Immature natural killer cell (primary cell): ENCODE measurements around the gene BHLHE23. TPM values are rescaled to one million over a fixed set of nuclear protein-coding genes. Genes with fewer than 3 reads are reported as not detected.

Experiments
- DNase-seq, 3 donors: peaks; one replicate each; pipeline ENCODE4 v3.0.0; 2022; ENCODE audit warnings: mixed read lengths in 1 of 3
- H3K27ac Mint-ChIP-seq, 6 donors: one replicate each; pipeline ENCODE4 v1.8.0; 2020; ENCODE audit warnings: mixed read lengths in 6 of 6, mild to moderate bottlenecking in 5 of 6, inconsistent platforms in 4 of 6, moderate library complexity in 3 of 6
- H3K27me3 Mint-ChIP-seq, 3 donors: one replicate each; pipeline ENCODE4 v1.8.0; 2020 to 2021; ENCODE audit warnings: low read depth in 3 of 3, mild to moderate bottlenecking in 3 of 3, mixed read lengths in 3 of 3, moderate library complexity in 3 of 3, inconsistent platforms in 1 of 3
- H3K36me3 Mint-ChIP-seq, 3 donors: one replicate each; pipeline ENCODE4 v1.8.0; 2020; ENCODE audit warnings: mixed read lengths in 3 of 3, inconsistent platforms in 2 of 3, mild to moderate bottlenecking in 2 of 3
- H3K4me1 Mint-ChIP-seq, 2 donors: one replicate each; pipeline ENCODE4 v1.8.0; 2020; ENCODE audit warnings: inconsistent platforms in 2 of 2, mild to moderate bottlenecking in 2 of 2, mixed read lengths in 2 of 2, moderate library complexity in 1 of 2
- H3K4me3 Mint-ChIP-seq, 5 donors: one replicate each; pipeline ENCODE4 v1.8.0; 2020; ENCODE audit warnings: mild to moderate bottlenecking in 5 of 5, mixed read lengths in 5 of 5, inconsistent platforms in 3 of 5, moderate library complexity in 3 of 5
- H3K9me3 Mint-ChIP-seq, 6 donors: one replicate each; pipeline ENCODE4 v1.8.0; 2020; ENCODE audit warnings: mild to moderate bottlenecking in 6 of 6, mixed read lengths in 6 of 6, inconsistent platforms in 4 of 6, moderate library complexity in 3 of 6
- polyA plus RNA-seq, 3 donors: library from polyadenylated mRNA; unstranded; fragments of 300-500 nt; fragmentation: Illumina TruSeq; gene quantifications; one replicate each; pipeline ENCODE4 v1.2.3, GENCODE V29; 2021

Gene BHLHE23
- polyA plus RNA-seq, 3 donors from 2014 or later, result not detected

GRCh38 chr20:63047946-63048345 is 41.2 kb upstream of the BHLHE23 start:
- DNase-seq, result no peak
- H3K9me3 Mint-ChIP-seq, result no peaks in the 10 kb centered on the region
- no peaks in the 10 kb centered on the region for H3K36me3 Mint-ChIP-seq
- H3K4me3 Mint-ChIP-seq, result no peak overlapping the region
- no peak overlapping the region for H3K27ac Mint-ChIP-seq
- H3K27me3 Mint-ChIP-seq, result peaks cover 0 to 5% (median 4%) of the 10 kb centered on the region in 3 donors
- H3K4me1 Mint-ChIP-seq, result no peaks in the 10 kb centered on the region

GRCh38 chr20:63047267-63047666 is 40.5 kb upstream of the BHLHE23 start:
- Mint-ChIP-seq H3K27me3 (peaks cover 0 to 5% (median 4%) of the 10 kb centered on the region in 3 donors), H3K36me3 (no peaks in the 10 kb centered on the region), H3K4me3 (no peak overlapping the region), H3K4me1 (no peaks in the 10 kb centered on the region), H3K27ac (no peak overlapping the region), H3K9me3 (no peaks in the 10 kb centered on the region)
- DNase-seq, result no peak

DNA sequence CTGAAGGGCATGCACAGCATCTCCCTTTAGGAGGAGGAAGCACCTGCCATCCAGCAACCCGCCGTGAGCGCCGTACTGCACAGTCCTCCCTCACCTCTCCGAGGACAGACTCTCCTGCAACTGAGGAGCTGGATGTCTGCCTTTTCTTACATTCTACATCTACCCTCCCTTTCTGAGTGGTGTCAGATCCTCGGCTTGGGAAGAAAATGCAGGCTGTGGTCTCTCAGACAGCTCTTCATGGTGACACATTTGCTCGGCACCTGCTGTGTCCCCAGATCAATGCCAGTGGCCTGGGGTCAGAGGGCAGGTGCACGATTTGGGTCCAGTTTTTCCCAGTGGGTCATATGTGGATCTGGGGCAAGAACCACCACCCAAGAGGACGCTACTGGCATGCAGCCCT is 40.1 kb upstream of the BHLHE23 start:
- Mint-ChIP-seq H3K27me3 (peaks cover 0 to 7% (median 4%) of the 10 kb centered on the region in 3 donors), H3K4me3 (no peak overlapping the region), H3K4me1 (no peaks in the 10 kb centered on the region), H3K27ac (no peak overlapping the region), H3K36me3 (no peaks in the 10 kb centered on the region), H3K9me3 (no peaks in the 10 kb centered on the region)
- no peak for DNase-seq

DNA sequence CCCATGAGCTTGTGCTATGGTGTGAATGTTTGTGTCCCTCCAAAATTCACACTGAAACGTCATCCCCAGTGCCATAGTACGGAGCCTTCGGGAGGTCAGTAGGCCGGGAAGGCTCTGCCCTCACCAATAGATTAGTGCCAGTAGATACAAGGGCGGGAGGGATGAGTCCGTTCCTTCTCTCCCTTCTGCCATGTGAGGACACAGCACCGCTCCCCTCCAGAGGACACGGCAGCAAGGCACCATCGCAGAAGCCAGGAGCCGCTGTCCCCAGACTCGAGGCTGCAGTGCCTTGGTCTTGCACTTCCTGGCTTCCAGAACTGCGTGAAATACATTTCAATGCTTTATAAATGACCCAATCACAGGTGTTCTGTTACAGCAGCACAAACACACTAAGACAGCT is 39.2 kb upstream of the BHLHE23 start:
- DNase-seq, result no peak
- H3K4me1 Mint-ChIP-seq, result no peaks in the 10 kb centered on the region
- no peak overlapping the region for H3K4me3 Mint-ChIP-seq
- H3K27me3 Mint-ChIP-seq, result peaks cover 0 to 7% (median 4%) of the 10 kb centered on the region in 3 donors
- H3K36me3 Mint-ChIP-seq, result no peaks in the 10 kb centered on the region
- H3K27ac Mint-ChIP-seq, result no peak overlapping the region
- H3K9me3 Mint-ChIP-seq, result no peaks in the 10 kb centered on the region

DNA sequence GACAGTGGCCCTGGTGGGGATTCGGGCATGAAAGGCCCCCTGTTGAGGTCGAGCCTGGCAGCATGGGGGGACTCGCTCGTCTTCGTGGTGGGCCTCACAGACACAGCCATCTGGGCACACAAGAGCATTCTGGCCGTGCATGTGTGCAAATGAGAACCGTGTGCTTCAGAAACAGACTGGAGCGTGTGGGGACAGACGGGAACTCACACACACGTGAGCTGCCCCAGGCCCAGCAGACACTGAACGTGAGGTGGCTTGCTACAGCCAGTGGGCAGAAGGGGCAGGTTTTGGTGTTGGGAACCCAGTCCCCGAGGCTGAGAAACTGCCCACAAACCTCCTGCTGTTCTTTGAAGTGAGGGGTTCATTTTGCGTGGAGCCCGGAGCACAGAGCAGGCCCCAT is 38.6 kb upstream of the BHLHE23 start:
- no peaks in the 10 kb centered on the region for H3K36me3 Mint-ChIP-seq
- no peak overlapping the region for H3K4me3 Mint-ChIP-seq
- H3K4me1 Mint-ChIP-seq, result no peaks in the 10 kb centered on the region
- H3K27me3 Mint-ChIP-seq, result peaks cover 0 to 7% (median 2%) of the 10 kb centered on the region in 3 donors
- no peak overlapping the region for H3K27ac Mint-ChIP-seq
- H3K9me3 Mint-ChIP-seq, result no peaks in the 10 kb centered on the region
- DNase-seq, result no peak

GRCh38 chr20:63044605-63045004 is 37.8 kb upstream of the BHLHE23 start:
- no peaks in the 10 kb centered on the region for H3K4me1 Mint-ChIP-seq
- DNase-seq, result no peak
- H3K9me3 Mint-ChIP-seq, result no peaks in the 10 kb centered on the region
- H3K27me3 Mint-ChIP-seq, result peaks cover 0 to 7% (median 4%) of the 10 kb centered on the region in 3 donors
- no peak overlapping the region for H3K4me3 Mint-ChIP-seq
- no peak overlapping the region for H3K27ac Mint-ChIP-seq
- no peaks in the 10 kb centered on the region for H3K36me3 Mint-ChIP-seq

DNA sequence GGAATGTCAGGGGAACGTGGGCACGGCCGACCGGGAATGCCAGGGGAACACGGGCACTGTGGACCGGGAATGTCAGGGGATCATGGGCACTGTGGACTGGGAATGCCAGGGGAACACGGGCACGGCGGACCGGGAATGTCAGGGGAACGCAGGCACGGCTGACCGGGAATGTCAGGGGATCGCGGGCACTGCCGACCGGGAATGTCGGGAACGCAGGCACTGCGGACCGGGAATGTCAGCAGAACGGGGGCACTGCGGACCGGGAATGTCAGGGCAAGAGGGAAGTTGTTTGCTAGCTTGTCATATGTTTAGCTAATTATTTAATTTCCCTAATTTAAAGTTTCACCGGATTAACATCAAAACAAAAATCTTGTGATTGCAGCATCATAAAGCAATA is 37.4 kb upstream of the BHLHE23 start:
- H3K4me1 Mint-ChIP-seq, result no peaks in the 10 kb centered on the region
- no peaks in the 10 kb centered on the region for H3K9me3 Mint-ChIP-seq
- no peak overlapping the region for H3K27ac Mint-ChIP-seq
- no peaks in the 10 kb centered on the region for H3K36me3 Mint-ChIP-seq
- peaks cover 0 to 7% (median 7%) of the 10 kb centered on the region in 3 donors for H3K27me3 Mint-ChIP-seq
- no peak for DNase-seq
- no peak overlapping the region for H3K4me3 Mint-ChIP-seq

DNA sequence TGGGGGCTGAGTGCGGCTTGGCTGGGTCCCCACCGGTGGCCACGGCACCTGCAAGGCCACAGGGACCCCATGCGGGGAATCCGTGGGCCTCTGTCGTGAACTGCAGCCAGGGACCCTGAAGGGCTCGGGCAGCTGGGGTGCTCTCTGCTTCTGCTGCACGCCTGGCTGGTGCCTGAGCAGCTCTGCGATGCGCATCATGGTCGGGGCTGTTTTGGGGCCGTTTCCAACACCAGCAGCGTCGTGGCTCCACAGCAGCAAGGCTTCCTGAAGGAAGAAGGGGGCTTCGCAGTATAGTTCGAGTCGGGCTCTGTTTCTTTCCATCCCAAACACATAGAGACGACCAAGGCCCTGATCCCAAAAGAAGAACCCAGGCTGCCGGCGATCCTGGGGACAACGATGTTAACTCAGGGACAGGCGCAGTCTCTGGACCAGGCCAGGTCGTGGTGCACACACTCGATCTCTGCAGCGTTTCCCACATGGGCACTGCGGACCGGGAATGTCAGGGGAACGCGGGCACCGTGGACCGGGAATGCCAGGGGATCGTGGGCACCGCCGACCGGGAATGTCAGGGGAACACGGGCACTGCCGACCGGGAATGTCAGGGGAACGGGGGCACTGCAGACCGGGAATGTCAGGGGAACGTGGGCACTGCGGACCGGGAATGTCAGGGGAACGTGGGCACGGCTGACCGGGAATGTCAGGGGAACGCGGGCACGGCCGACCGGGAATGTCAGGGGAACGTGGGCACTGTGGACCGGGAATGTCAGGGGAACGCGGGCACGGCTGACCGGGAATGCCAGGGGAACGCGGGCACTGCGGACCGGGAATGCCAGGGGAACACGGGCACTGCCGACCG is 36.8 kb upstream of the BHLHE23 start:
- Mint-ChIP-seq H3K4me1 (no peaks in the 10 kb centered on the region), H3K27ac (no peak overlapping the region), H3K4me3 (no peak overlapping the region), H3K36me3 (no peaks in the 10 kb centered on the region), H3K27me3 (peaks cover 0 to 8% (median 7%) of the 10 kb centered on the region in 3 donors), H3K9me3 (no peaks in the 10 kb centered on the region)
- DNase-seq, result no peak

DNA sequence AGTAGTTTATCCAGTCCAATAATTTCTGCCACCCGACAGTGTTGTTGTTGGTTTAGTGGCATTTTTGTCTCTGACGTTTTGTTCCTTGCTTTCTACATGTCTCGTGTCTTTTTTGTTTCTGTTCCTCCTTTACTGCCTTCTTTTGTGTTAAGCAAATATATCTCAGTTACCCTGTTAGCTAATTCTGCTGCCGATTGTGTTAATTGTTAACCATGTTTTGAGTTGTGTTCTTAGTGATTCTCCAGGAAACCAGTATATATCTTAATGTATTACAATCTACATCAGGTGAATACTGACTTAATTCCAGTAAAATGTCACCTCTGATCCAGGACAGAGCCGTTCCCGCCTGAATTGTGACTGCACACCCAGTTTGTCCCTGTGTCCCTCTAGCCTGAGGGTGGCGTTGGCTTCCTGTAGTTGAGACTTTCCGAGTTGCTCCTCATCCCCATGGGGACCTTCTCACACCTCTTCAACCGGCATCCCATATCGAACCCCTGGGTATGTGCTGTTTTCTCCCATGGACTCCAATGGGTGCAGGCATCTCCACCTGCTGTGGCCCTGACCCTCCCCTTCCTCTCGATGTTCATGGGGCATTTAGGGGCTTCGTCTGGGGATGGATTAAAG is 35.8 kb upstream of the BHLHE23 start:
- Mint-ChIP-seq H3K4me3 (no peak overlapping the region), H3K36me3 (no peaks in the 10 kb centered on the region), H3K27ac (no peak overlapping the region), H3K4me1 (no peaks in the 10 kb centered on the region), H3K27me3 (peaks cover 0 to 11% (median 7%) of the 10 kb centered on the region in 3 donors), H3K9me3 (no peaks in the 10 kb centered on the region)
- DNase-seq, result no peak

- Mint-ChIP-seq H3K27ac (no peak overlapping the region), H3K36me3 (no peaks in the 10 kb centered on the region), H3K4me1 (no peaks in the 10 kb centered on the region), H3K9me3 (no peaks in the 10 kb centered on the region), H3K4me3 (no peak overlapping the region), H3K27me3 (peaks cover 0 to 11% (median 10%) of the 10 kb centered on the region in 3 donors)
- no peak for DNase-seq
These were observed 35.0 kb upstream of the BHLHE23 start for GRCh38 chr20:63041776-63042175.

GRCh38 chr20:63037669-63038268 is 31.0 kb upstream of the BHLHE23 start:
- peaks cover 3 to 6% of the 10 kb centered on the region in 2 donors for H3K4me1 Mint-ChIP-seq
- H3K27ac Mint-ChIP-seq, result peak overlapping the region in 1 of 6 donors; percentile 25
- H3K9me3 Mint-ChIP-seq, result no peaks in the 10 kb centered on the region
- no peak overlapping the region for H3K4me3 Mint-ChIP-seq
- DNase-seq, result no peak
- no peaks in the 10 kb centered on the region for H3K36me3 Mint-ChIP-seq
- peaks cover 3 to 13% (median 8%) of the 10 kb centered on the region in 3 donors for H3K27me3 Mint-ChIP-seq

- no peak overlapping the region for H3K27ac Mint-ChIP-seq
These were observed 29.5 kb upstream of the BHLHE23 start for GRCh38 chr20:63036291-63036690.

DNA sequence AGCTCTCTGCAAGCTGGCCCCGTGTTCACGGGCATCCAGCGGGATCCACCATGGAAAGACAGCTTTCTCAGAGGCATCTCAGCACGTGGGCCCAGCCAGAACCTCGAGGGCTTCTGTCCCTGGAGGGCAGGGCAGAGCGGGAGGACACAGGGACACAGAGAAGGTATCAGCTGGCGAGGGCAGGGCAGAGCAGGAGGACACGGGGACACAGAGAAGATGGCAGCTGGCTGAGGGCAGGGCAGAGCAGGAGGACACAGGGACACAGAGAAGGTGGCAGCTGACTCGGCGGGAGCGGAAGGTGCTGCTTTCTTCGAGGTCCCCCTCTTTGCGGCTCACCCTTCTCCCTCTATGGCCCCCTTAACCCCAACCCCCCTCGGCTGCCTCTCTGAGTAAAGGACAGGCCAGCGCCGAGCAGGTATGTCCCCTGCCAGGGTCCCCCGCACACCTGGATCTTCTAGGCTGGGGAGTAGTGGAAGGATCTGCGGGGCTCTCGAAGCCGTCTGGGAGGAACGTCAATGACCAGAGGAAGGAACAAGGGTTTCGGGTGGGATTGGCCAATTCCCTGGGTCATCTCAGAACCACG is 28.9 kb upstream of the BHLHE23 start:
- peaks cover 6 to 15% (median 7%) of the 10 kb centered on the region in 3 donors for H3K27me3 Mint-ChIP-seq

More at GRCh38 chr20:63036291-63036690, 29.5 kb upstream of the BHLHE23 start:
- H3K9me3 Mint-ChIP-seq, result no peaks in the 10 kb centered on the region
- DNase-seq, result no peak
- H3K4me3 Mint-ChIP-seq, result no peak overlapping the region
- peaks cover 6 to 15% (median 7%) of the 10 kb centered on the region in 3 donors for H3K27me3 Mint-ChIP-seq
- no peaks in the 10 kb centered on the region for H3K36me3 Mint-ChIP-seq
- peaks cover 5 to 9% of the 10 kb centered on the region in 2 donors for H3K4me1 Mint-ChIP-seq

More for the DNA sequence above, 28.9 kb upstream of the BHLHE23 start:
- H3K36me3 Mint-ChIP-seq, result no peaks in the 10 kb centered on the region
- H3K4me1 Mint-ChIP-seq, result peaks cover 5 to 9% of the 10 kb centered on the region in 2 donors
- no peaks in the 10 kb centered on the region for H3K9me3 Mint-ChIP-seq
- no peak overlapping the region for H3K27ac Mint-ChIP-seq
- DNase-seq, result no peak
- H3K4me3 Mint-ChIP-seq, result no peak overlapping the region
